IPS-NIHi7 (cell line): ENCODE measurements around the gene MTHFR.

Source experiments
- DNase-seq: peaks from one replicate; pipeline ENCODE4 v3.0.0; 2012; ENCODE audit warnings: mixed read lengths; ENCODE audit errors: extremely low spot score

Gene MTHFR

GRCh38 chr1:11782127-11782708, 23.5 kb downstream of the MTHFR start:
- DNase-seq: no peak

- DNase-seq: no peak
These were observed 24.5 kb downstream of the MTHFR start for GRCh38 chr1:11781297-11781696.

GRCh38 chr1:11780380-11781147, 25.2 kb downstream of the MTHFR start:
- DNase-seq: no peak

GRCh38 chr1:11779715-11780379, 25.9 kb downstream of the MTHFR start:
- DNase-seq: no peak

- no peak for DNase-seq
These were observed 26.7 kb downstream of the MTHFR start for GRCh38 chr1:11778844-11779623.

- no peak for DNase-seq
These were observed 27.4 kb downstream of the MTHFR start for GRCh38 chr1:11778336-11778735.

- DNase-seq: no peak
These were observed 28.0 kb downstream of the MTHFR start for GRCh38 chr1:11777658-11778322.

GRCh38 chr1:11774753-11775152, 31.0 kb downstream of the MTHFR start:
- DNase-seq: no peak

- no peak for DNase-seq
These were observed 33.3 kb downstream of the MTHFR start for GRCh38 chr1:11772458-11772857.

GRCh38 chr1:11771481-11772043, 34.2 kb downstream of the MTHFR start:
- DNase-seq: no peak

- no peak for DNase-seq
These were observed 35.8 kb downstream of the MTHFR start for GRCh38 chr1:11770011-11770410.

- DNase-seq: no peak
These were observed 36.5 kb downstream of the MTHFR start for GRCh38 chr1:11769274-11769673.

- DNase-seq: no peak
These were observed 36.9 kb downstream of the MTHFR start for GRCh38 chr1:11768821-11769220.

- no peak for DNase-seq
These were observed 37.7 kb downstream of the MTHFR start for GRCh38 chr1:11767922-11768704.

- no peak for DNase-seq
These were observed 39.4 kb downstream of the MTHFR start for GRCh38 chr1:11766429-11766776.

- no peak for DNase-seq
These were observed 39.9 kb downstream of the MTHFR start for GRCh38 chr1:11765661-11766428.

GRCh38 chr1:11764519-11764918, 41.2 kb downstream of the MTHFR start:
- no peak for DNase-seq

GRCh38 chr1:11764115-11764514, 41.6 kb downstream of the MTHFR start:
- no peak for DNase-seq

- DNase-seq: peak; percentile 84
These were observed 43.8 kb downstream of the MTHFR start, which contains the start of gene C1orf167 for GRCh38 chr1:11761988-11762406. Gene C1orf167, plus strand, starts transcription at chr1:11762193. Its CDS starts 2,208 bp downstream, at chr1:11764401.

GRCh38 chr1:11761285-11761684, 44.5 kb downstream of the MTHFR start:
- no peak for DNase-seq
